SK-N-SH (cell line): Measurements from ENCODE around the gene ODAD3.

Experiments used
- JUND ChIP-seq: IDR thresholded peaks from 2 replicates; pipeline ENCODE4 v1.4.0; 2012
- POLR2AphosphoS5 ChIP-seq: IDR thresholded peaks from 2 replicates; pipeline ENCODE4 v1.6.1; 2012; ENCODE audit warnings: low read depth, low read length
- SIN3A ChIP-seq: IDR thresholded peaks from 2 replicates; pipeline ENCODE4 v1.6.1; 2012; ENCODE audit warnings: low read depth, mild to moderate bottlenecking, low read length, moderate library complexity, borderline replicate concordance
- TF ChIP-seq, protein P1 (sequence below): IDR thresholded peaks from 2 replicates; pipeline ENCODE4 v1.4.0; 2012; ENCODE audit warnings: low read depth
- TF ChIP-seq, protein P2 (sequence below): fragments of 150-350 bp; IDR thresholded peaks from 2 replicates; pipeline ENCODE4 v1.6.1; 2017; ENCODE audit warnings: antibody characterized with exemption, low read length, low read depth, borderline replicate concordance

DNA sequence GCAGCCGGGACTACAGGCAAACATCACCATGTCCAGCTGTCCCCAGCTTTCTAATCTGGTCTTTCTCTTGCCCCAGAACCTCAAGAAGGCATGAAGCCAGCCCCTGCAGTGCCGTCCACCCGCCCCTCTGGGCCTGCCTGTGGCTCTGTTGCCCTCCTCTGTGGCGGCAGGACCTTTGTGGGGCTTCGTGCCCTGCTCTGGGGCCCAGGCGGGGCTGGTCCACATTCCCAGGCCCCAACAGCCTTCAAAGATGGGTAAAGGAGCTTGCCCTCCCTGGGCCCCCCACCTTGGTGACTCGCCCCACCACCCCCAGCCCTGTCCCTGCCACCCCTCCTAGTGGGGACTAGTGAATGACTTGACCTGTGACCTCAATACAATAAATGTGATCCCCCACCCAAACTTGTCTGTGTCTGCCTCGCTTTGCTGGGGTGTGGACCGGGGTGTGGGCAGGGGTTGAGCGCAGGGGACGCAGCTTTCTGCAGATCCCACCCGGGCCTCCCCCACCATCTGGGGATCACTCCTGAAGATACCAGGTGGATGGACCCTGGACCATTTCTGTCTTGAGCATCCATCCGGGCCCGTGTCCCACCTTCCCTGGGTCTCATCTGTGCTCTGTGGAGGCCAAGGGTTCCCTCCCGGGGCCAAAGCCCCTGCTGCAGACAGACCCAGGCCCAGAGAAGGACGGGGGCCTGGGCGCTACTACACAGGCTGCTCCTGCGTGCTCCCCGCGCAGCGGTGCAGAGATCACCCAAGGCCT, 15.8 kb upstream of the ODAD3 start:
- TF ChIP-seq SIN3A (no peak), POLR2AphosphoS5 (peak; percentile 41; the same call in 1 of the 2 replicates), JUND (no peak)
- TF ChIP-seq, protein P1, sequence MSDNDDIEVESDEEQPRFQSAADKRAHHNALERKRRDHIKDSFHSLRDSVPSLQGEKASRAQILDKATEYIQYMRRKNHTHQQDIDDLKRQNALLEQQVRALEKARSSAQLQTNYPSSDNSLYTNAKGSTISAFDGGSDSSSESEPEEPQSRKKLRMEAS: no peak
- TF ChIP-seq, protein P2, sequence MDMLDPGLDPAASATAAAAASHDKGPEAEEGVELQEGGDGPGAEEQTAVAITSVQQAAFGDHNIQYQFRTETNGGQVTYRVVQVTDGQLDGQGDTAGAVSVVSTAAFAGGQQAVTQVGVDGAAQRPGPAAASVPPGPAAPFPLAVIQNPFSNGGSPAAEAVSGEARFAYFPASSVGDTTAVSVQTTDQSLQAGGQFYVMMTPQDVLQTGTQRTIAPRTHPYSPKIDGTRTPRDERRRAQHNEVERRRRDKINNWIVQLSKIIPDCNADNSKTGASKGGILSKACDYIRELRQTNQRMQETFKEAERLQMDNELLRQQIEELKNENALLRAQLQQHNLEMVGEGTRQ: no peak
